GM21576 (cell line): ENCODE measurements around the gene RORB.

Experiments
- ATAC-seq: cut with Tn5 transposase; IDR thresholded peaks from one replicate; pipeline ENCODE4 v1.9.1; 2021; ENCODE audit warnings: mild to moderate bottlenecking, moderate library complexity; ENCODE audit not compliant: unreplicated experiment

The RORB gene

DNA sequence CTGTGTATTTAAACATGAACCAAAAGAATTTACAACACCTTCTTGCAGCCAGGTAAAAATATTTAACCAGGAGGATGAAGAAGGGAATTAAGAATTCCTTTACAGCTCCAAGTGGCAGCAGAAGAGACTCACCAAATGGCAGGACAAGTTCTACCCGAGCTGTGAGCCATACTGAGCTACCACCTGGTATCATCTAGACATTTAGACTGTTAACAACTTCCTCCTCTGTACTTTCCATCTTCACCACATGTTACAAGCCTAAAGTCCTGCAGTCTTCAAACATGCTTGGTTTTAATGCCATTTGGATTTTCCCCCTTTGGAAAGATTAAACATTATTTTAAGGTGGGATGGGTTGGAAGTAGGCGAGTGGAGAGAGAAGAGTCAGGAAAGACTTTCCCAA is 200.4 kb downstream of the RORB start:
- ATAC-seq, result no peak

DNA sequence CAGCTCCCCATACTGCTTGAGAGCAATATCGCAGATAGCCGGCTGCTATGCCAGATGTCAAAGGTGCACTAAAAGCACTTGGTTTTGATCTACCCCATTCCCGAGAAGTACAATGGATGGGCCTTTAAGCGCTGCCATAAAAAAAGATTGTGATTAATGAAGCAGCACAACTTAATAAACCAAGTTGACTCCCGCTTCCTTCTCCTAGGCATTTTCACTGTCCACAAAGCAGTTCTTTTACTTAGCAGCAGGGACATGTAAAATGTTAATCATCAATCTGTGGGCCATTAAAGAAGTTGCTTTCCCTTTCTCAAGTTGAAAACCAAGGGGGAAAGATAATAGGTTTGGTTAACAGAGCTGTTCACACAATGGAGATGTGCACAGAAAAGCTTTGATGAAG is 214.2 kb downstream of the RORB start:
- no peak for ATAC-seq

DNA sequence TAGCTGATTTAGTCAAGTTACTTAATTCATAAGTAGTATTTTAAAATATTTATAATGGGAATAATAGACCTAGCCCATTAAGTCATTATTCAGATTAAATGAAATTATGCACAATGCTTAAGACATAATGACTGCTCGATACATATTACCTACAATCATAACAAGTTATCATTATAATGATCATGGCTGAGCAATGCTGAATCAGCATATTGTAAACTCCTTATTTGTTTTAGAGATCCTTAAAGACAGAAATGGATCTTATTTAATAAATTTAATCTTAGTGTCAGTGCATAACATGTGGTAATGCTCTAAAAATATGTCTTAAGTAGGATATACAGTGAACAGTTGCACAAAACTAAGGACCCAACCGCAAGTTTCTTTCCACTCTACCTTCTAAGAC is 221.6 kb downstream of the RORB start:
- ATAC-seq, result no peak

DNA sequence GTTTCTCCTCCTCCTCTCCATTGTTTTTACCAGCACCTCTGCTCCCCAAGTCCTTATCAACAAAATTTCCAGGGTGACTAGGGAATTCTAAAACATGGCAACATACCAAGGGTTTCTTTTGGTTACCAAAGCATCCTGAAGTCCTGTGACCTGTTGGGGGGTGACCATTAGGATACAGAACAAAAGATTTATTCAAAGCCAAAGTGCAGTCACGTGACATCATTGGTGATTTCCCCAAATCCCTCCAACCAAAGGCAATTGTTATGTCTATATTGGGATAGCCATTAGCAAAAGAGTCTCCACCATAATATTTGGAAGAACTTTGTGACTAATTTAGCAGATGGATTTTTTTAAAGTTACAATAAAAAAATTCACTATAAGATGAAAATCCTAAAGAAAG is 222.2 kb downstream of the RORB start:
- ATAC-seq, result no peak

DNA sequence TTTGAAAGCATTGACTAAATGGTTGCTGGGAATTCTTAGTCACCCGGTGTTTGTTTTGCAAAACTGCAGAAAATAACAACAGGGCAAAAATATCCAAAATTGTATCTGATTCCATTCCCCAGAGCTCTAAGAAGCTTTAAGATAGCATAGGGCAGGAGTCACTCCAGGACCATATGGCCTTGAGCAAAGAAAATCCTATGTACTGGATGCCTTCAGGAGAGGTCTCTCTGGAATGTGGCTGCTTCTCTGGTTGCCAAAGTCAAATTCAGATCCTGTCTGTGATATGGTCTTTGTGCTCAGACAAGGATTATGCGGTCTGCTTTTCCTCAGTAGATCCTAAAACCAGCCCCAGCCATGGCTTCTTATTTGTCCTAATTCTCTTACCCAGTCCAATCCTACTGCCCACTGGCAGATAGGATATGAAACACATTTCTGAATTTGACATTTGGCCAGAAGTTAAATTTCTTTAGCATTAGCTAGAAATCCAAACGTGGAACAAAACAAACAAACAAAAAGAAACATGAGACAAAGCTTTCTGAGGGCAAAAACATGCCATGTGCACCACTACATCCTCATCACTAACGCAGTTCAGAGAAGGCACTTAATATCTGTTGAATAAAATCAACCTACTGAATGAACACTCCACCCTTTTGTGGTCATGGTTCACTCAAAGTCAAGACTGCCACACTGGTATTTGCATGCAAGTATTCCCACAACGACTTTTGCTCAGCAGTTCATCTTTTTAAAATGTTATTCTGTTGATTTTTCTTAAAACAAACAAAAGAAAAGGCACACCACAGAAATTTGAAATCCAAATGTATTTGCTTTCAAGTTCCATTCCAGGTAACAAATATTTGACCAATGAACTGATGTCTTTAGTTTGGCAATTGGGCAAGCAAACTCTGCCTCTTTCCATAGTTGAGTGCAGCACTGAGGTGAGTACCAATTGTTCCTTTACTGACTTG is 224.8 kb downstream of the RORB start:
- ATAC-seq, result no peak

DNA sequence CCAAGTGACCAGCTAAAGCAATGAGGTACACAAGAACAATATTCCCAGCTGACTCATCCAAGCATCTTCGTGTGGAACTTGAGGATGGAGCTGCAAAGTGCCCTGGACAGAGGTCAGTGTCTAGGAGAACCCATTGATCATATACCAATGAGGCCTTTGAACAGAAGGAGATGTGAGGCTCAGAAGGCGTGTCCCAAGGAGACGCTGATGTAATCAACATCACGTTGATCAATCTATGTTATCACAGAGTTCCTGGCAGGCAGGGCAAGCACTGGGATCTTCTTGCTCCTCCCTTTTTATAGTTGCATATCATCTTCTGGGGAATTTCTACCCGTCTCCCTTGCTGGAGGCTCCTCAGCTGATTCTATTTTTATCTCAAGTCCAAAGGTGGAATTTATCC is 227.2 kb downstream of the RORB start:
- no peak for ATAC-seq

DNA sequence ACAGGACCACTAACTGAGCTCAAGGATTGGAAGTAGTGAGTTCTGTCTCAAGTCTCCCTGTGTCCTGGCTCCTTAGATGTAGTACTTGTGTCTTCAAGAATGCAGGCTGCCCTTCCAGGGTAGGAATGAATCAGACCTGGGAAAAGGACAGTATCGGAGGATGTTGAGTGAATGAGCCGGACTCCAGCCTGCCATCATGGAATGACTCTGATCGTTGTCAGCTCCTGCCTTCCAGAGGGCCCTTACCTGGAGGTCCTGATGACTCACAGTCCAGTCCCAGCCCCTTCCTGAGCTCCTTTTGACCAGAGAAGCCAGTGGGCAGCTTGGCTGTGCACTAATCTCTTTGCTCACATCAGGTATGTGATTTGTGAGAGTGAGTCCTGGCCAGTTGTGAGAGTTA is 229.4 kb downstream of the RORB start:
- ATAC-seq, result no peak

DNA sequence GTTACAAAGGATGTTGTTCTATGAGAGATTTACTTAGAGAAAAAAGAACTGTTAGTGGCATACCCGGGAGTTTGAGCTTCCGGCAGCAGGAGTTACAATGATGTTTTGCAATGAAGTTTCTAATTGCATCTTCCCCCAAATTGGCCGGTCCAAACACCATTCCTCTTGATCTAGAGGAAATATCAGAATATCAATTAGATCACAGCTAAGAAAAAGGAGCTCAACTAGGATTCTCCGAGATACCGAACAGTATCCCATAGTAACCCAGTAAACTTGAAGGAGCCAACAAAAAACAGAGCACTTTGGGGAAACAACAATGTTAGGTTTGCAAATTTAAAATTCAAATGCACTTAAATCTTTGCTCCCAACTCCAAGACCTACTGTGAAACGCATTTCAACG is 231.0 kb downstream of the RORB start:
- no peak for ATAC-seq

DNA sequence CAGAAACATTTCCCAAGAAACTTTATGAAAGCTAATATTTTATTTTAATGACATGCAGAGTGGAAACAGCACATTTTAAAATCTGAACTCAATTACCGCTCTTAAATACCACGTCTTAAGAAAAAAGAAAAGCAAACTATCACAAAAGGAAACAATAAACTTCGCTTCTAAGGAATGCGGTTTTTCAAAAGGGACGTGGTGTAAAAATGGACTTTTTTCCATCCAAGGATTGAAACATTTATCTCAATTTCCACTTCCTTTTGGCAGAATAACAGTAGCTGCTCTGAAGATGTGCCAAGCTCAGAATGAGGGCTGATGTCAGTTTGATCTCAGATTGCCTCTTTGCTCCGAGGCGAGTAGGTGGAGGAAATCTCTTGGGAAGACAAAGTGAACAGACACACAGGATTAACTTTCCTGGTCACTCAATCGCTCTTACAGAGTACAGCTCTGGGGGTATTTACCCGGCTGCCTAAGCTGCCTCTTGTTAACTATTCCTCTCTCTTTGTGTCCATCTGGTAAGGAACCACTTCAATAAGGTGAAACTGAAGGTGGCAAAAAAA is 232.1 kb downstream of the RORB start:
- ATAC-seq, result no peak

DNA sequence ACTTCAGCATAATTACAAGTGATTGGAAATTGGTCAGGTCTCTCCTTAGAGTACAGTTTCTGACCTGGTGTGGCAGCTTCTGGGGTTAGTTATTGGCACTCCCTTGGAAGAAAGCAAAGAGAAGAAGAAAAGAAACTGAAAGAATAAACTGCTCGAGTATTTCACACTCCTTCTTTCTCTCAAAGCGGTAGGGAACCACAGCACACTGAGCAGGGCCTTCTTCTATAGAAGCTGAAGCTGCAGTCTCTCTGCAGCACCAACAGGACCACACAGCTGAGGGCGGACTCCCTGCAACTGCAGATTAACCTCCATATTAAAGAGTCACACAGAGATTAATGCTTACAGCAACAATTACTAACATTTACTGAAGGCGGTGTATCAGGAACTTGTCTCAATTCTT is 238.6 kb downstream of the RORB start:
- ATAC-seq, result no peak

DNA sequence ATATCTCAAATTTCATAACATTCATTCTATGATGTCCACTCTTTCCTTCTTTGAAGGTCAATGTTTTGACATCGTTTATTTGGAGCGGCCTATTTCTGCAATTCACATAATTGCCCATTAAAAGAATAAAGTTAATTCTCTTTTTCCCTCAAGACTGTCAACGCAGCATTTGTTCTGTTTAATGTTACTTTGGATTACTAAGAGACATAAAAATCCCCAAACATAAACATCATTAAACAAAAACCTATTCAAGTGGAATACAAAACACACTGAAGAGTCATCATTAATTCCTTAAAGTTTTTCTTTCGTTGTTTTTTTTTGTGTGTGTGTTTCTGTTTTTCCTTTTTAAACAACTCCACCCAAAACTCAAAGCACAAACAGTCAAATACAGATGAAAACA is 239.5 kb downstream of the RORB start:
- no peak for ATAC-seq

DNA sequence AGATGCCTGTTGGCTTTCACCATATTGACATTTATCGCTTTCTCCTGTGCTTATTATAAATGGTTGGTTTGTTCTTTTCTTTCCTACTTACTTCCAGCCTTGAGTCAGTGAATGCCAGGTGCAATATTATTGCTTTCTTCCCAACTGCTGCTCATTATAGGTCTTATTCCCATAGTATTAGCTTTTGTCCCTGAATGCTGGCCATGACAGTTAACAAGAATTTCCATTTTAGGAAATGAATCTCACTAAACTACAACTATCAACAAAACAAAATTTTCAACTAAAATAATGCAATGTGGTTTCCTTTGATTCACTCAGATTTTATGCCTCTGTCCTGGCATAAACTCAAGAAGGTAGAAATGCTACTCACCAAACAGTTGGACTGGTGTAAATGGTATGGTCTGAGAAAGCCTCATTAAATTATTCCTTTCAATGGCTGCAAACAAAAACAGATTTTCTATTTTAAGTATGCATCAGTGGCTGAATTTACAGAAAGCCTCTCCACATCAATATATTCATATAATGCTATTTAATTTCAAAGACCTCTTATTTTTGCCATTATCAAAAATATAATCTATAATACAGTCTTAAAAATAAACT is 245.2 kb downstream of the RORB start:
- no peak for ATAC-seq
